CD4-positive, alpha-beta T cell treated with Interleukin-17A for 4 hours (primary cell): ENCODE data around the gene CCDC43.
"Not testable (repeated sequence)": the region's sequence is repeated elsewhere in the genome, so short reads cannot be mapped to it uniquely, and the experiment has no call there.

Experiments
- DNase-seq: peaks from one replicate; pipeline ENCODE4 v3.0.0-alpha.2; 2020; ENCODE audit warnings: mixed read lengths

Gene CCDC43

DNA sequence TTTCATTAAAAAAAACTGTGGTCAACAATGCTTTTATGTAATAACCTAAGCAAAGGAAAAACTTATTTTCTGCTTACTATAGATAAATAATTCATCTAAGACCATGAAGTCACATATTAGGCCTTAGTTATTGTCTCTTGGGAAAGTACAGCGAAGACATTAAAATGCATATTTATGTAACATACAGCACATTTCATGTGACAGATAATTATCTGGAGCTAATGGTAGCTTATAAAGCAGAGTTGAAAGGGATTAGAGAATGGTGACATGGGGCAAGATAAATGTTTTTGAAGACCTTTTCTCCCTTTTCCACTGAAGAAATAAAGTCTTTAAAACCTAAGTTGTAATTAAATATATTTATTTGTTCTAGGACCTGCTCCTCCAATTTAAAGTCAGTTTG, 23.6 kb downstream of the CCDC43 start:
- no peak for DNase-seq

DNA sequence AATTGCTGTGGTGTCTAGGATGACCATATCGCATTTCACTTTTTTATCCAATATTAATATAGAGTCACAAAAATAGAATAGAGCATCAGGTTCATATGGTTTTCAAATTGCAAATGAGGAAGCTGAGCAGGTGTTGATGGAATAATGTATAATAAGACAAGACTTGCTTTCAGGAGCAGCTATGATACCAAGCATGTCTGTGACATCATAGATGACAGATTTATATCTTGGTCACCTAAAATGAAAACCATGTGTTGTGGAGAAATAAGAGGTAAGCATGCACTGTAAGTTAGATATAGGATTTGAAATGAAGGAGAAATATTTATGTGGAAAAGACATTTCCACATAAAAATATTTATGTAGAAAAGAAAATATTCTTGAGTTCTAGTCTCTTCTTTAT, 24.7 kb downstream of the CCDC43 start:
- no peak for DNase-seq

DNA sequence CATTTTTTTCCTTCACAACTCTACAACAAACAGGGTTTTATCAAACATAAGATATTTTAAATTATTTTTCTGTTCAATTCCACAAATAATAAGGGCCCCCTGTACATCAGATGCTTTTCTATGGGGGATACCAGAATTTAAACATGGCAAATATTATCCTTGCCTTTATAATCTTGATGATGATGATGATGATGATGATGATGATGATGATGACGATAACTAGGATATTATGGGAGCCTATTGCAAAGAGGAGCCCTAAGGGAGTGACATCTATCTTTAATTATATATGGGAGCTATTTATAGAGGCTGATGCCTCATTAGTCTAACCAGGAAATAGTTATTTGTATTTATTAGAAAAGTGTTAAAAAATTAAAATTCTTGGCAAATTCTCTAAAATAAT, 26.5 kb downstream of the CCDC43 start:
- DNase-seq: no peak

DNA sequence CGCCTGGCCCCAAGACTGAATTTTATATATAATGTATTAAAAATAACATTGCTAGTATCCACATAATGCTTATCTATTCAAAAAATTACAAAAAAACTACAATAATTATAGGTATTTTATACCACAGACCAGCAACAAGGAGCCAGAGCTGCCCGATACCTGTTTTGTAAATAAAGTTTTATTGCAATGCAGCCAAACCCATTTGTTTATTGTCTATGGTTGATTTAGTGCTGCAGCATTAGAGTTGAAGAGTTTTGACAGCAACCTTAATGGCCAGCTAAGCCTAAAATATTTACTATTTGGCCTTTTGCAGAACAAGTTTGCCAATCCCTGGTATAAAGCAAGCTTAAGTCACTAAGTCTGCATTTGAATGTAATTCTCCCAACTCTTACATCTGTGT, 27.7 kb downstream of the CCDC43 start:
- no peak for DNase-seq

DNA sequence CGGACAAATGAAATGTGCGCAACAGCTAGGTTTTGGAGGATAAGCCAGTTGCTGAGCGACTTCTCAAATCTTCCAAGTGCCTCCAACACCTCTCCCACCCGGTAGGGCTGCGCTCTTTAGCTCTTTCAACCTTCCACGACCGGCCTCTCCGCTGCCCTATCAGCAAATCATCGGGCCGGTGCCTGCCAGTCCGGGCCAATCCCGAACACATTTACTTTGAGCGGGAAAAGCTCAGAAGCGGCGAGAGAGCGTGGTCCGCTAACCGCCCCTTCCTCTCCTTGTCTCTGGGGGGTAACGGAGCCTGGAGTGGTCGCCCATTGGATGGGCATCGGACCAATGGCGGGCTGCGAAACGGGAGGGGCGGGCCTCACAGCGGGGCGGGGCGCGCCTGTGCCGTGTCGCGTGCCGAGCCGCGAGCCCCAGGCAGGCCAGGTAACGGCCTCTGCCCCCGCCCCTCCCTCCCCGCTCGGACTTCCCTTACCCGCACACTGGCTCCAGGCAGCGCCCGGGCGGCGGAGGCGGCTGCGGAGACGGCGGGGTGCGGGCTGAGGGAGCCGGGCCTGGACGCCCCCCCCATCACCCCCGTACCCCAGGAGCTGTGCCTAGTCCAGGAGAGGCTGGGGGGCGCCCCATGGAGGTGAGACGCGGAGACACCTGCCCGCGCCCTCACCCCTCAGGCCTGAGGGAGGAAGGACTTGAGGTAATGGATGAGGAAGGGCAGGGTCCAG, 33.4 kb downstream of the CCDC43 start, which contains the start of gene MEIOC:
TSS of gene MEIOC (plus strand) at position 486 of the 728 bp plus-strand sequence. CDS start at position 632, 146 bp downstream.
- DNase-seq: peak; percentile 20

DNA sequence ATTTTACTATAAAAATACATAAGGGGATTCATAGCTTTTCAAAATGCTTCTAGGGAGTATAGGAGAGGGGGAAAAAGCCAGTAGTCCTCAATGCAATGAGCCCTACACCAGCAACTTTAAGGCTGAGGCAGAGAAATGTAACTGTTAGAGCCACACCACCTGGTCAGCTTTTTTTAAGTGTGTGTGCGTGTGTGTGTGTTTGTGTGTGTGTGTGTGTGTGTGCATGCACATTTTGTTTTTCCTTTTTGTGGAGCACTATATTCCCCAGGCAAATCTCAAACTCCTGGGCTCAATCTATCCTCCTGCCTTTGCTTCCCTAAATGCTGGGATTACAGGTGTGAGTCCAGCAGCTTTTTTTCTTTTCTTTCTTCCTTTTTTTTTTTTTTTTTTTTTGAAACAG, 35.6 kb downstream of the CCDC43 start:
- DNase-seq: no peak

DNA sequence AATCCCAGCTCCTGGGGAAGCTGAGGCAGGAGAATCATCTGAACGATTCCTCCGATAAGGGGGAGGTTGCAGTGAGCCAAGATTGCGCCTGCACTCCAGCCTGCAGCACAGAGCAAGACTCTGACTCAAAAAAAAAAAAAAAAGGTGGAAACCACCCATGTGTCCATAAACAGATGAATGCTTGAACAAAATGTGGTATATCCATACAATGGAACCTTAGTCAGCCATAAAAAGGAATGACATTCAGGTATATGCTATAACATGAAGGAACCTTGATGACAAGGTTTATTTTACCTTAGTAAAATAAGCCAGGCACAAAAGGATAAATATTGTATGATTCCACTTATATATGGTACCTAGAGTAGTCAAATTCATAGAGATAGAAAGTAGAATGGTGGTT, 36.2 kb downstream of the CCDC43 start:
- DNase-seq: no peak

DNA sequence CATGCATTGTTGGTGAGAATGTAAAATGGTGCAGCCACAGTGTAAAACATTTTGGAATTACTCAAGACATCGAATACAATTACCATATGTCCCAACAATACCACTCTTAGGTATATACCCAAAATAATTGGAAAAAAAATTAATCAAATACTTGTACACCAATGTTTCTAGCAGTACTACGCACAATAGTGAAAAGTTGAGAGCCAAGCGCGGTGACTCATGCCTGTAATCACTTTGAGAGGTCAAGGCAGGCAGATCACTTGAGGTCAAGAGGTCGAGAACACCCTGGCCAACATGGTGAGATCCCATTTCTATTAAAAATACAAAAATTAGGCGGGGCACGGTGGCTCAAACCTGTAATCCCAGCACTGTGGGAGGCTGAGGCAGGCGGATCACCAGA, 36.8 kb downstream of the CCDC43 start:
- DNase-seq: no peak

DNA sequence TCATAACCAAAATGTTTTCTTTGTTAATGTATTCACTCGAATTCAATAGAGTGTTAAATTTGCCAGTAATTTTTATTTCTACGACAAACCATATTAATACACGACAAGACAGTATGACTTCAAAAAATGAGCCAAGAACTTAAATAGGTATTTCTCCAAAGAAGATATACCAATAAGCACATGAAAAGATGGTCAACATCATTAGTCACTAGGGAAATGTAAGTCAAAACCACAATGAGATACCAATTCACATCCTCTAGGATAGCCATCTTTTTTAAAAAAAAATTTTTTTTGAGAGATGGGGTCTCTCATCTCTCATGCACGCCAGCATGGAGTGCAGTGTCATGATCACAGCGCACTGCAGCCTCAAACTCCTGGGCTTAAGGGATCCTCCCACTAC, 38.3 kb downstream of the CCDC43 start:
- DNase-seq: no peak

DNA sequence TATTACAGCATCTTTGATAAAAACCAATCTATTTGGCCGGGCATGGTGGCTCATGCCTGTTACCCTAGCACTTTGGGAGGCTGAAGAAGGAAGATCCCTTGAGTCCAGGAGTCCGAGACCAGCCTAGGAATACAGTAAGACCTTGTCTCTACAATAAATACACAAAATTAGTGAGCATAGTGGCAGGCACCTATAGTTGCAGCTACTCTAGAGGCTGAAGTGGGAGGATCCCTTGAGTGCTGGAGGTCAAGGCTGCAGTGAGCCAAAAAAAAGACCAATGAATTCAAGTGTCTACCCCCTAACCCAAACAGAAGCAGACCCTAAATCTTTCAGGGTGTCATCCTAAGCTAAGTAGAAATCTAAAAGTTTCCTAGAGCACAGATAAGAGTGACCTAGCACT, 40.6 kb downstream of the CCDC43 start:
- DNase-seq: no peak

DNA sequence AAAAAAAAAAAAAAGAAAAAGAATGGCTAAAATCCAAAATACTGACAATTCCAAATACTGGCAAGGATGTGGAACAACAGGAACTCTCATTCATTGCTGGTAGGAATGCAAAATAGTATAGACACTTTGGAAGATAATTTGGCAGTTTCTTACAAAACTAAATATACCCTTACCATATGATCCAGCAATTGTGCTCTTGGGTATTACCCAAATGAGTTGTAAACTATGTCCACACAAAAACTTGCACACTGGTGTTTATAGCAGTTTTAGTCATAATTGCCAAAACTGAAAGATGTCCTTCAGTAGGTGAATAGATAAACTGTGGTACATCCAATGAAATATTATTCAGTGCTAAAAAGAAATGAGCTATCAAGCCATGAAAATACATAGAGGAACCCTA, 41.8 kb downstream of the CCDC43 start:
- no peak for DNase-seq

DNA sequence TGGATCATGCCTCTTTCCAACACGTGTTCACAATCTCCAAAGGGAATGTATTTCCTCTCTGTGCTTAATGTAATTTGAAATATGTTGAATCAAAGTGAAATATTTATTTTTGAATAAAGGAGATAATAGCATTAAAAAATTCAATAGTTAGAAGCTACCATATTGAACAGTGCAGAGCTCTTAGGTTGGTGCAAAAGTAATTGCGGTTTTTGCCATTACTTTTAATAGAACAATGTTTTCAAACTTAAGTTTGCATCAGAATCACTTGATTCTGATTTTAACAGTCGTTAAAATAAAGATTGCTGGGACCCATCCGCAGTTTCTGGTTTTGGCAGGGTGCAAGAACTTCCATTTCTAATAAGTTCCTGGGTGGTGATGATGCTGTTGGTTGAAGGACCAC, 43.3 kb downstream of the CCDC43 start:
- DNase-seq: no peak

DNA sequence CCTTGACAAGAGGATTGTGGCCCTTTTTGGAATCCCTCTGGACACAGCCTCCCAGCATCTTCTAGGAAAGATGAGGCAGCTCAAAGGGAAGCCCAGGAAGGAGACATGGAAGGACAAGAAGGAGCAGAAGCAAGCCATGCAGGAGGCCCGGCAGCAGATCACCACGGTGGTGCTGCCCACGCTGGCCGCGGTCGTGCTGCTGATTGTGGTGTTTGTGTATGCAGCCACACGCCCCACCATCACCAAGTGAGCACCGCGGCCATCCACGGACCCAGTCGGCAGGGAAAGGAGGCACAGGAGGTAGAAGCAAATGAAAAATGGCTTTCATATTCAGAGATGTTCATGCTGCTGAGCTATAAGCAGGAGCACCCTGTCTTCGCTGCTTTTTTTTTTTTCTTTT, 44.2 kb downstream of the CCDC43 start:
- DNase-seq: no peak

DNA sequence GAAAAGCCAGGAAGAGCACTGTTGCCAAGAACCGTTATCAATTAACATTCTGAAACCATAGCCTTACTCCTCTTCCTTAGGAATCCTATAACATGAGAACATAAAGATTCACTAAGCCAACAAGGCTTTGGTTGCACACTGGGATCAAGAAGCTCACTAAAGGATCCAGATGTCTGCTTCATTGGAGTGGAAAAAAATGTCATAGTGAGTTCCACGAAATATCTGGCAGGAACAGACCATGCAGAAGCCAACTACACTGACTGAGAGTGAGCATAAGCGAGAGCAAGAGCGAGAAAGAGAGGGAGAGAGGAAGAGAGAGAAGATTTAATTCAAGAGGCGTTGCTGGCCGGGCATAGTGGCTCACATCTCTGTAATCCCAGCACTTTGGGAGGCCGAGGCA, 46.7 kb downstream of the CCDC43 start:
- no peak for DNase-seq

DNA sequence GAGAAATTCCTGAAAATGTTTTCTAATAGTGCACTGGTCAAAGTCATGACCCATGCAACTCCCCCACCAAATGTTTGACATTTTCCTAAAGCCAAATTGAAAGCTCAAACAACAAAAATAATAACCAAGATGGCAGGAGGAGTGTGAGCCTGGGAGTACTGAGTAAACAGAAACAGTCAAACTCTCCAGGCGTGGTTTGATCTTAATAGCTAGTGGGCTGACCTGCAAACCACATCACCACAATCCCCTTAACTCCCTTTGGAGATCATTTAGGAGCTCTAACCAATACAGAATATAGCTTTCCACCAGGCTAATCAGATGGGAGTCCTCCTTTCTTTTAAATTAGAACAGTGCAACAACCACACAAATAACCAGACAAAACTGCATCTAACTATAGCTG, 52.5 kb downstream of the CCDC43 start:
- no peak for DNase-seq

DNA sequence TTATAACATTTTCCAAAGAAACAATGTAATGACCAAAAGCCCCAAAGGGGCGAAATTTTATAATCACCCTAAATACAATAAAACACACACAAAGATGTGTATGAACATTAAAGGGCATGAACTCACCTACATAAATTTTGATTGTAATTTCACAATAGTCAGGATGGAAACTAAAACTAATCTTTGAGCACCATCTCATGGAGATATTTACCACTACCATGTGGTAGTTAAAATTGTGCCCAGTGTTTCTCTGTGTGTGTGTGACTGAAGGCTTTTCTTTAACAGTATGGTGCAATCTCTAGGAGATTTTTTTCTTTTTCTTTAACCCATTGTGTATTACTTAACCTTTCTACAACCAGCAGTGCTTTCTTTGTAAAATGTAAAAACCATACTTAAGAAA, 53.0 kb downstream of the CCDC43 start:
- DNase-seq: no peak

DNA sequence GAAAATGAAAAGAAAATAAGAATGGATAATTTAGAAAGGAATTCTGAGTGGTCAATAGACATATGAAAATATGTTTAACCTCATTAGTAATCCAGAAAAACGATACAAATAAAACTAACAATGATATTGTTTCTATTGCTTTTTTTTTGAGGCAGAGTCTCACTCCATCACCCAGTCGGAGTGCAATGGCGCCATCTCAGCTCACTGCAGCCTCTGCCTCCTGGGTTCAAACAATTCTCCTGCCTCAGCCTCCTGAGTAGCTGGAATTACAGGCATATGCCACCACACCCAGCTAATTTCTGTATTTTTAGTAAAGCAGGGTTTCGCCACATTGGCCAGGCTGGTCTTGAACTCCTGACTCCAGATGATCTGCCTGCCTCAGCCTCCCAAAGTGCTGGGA, 55.2 kb downstream of the CCDC43 start:
- DNase-seq: not testable (repeated sequence)

DNA sequence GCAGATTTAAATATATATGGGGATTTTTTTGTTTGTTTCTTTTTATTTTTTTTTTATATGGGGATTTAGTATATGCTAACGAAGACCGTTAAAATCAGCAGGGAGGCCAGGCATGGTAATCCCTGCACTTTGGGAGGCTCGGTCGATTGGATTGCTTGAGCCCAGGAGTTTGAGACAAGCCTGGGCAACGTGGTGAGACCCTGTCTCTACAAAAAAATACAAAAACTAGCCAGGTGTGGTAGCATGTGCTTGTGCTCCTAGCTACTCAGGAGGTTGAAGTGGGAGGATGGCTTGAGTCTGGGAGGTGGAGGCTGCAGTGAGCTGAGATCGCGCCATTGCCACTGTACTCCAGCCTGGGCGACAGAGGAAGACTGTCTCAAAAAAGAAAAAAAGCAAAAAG, 55.6 kb downstream of the CCDC43 start:
- no peak for DNase-seq

DNA sequence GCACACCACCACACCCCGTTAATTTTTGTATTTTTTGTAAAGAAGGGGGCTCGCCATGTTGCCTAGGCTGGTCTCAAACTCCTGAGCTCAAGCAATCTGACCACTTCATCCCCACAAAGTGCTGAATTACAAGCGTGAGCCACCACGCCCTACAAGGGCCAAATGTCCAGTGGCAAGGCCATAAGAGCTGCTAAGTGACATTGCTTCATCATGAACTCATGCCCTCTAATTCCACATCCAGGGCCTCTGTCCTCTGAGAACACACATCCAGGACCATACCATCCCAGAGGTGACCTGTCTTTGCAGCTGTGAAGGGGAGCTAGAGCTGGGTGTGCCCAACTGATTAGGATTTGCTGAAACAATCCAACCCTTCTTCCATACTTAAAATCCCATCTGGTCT, 58.9 kb downstream of the CCDC43 start:
- DNase-seq: no peak

DNA sequence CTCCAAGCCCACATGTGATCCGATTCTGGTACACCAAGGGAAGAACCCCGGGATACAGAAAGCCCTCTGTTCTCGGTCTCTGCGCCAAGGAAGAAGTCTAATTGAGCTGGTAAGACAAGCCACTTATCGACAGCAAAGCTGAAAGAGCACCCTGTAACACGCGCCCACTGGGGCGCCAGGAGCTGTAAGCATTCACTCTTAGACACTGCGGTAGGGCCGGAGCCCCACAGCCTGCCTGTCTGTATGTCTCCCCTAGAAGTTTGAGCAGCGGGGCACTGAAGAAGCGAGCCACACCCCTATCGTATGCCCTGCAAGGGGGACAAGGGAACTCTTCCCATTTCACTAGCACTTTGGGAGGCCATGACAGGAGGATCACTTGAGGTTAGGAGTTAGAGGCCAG, 60.3 kb downstream of the CCDC43 start:
- no peak for DNase-seq

DNA sequence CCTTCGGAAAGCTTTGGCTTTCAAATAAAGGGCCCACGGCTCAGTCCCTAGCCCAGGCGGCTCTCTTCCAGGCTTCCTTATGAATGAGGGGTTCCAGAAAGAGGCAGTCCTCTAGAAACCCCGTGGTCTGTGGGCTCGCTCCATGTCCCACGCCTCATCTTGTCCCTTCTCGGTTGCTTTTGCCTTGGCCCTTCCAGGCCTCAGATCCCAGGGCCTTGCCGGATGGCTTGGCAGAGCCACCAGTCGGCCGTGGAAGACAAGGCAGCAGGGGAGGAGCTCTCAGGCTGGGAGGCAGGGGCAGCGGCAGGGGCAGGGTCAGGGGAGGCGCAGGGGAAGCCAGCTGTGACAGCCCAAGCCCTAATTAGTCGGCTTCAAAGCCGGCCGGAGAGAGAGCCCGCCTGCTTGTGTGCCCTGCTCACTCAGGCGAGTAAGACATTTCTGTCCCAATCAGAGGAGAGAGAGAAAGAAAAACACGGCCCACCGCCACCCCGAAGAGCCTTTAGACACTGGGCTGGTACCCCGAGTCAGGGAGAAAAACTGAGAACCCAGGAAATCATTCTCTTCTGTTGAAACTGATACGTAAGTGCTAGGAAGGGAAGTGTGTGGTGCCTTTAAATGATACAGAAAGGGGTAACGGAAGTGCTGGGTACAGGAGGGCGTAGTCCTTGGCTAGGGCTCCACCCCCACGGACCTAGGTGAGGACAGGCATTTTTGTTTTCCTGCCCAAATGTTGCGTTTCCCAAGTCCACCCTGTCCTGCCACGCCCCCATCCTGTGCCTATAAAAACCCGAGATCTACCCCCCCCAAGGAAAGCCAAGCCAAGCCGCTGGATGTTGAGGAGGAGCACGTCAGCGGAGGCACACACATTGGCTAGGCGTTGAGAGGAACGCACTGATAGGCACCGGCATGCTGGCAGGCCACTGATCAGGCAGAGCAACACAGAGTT, 61.1 kb downstream of the CCDC43 start:
- DNase-seq: no peak

DNA sequence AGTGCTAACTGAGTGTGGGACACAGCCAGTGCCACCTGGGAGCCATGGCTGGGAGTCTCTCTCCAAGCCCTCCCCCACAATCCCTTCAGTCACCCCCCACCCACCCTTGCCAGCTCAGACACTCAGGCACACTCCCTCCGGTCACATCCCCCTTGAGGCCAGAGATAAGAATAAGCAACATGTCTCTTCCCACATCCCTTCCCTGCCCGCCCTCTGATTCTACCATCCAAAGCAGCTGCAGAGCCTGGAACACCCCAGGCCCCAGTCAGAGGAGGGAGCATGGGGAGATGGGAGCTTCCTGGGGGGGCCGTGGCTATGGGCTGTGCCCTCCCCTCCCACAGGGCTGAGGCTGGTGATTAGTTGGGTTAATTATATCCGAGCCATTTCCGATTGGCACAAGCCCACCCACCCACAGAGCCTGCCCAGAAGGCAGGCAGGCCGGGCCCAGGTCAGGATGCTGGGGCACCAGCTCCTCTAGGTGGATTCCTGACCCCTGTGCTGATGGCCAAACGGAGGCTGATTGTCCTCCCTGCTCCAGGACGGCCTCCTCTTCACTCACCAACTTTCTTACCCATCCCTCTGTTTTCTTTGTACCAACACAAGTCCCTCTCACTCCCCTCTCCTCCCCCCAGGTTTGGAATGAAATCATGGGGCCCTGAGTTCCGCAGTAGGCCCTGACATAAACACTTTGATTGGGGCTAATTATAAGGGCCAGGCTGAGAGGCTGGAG, 61.9 kb downstream of the CCDC43 start:
- DNase-seq: no peak
